CD4-positive, alpha-beta T cell treated with Interleukin-17A for 4 hours (primary cell): ENCODE results near the gene ABCB1.
A peak's percentile ranks its signal among the peaks of the same experiment; 100 is the strongest.
"Not testable (repeated sequence)": the region's sequence is repeated elsewhere in the genome, so short reads cannot be mapped to it uniquely, and the experiment has no call there.

Experiments used
- DNase-seq: peaks from one replicate; pipeline ENCODE4 v3.0.0-alpha.2; 2020; ENCODE audit warnings: mixed read lengths

ABCB1 gene

GRCh38 chr7:87574630-87575029 is 26.1 kb downstream of the ABCB1 start:
- no peak for DNase-seq

GRCh38 chr7:87572513-87572912 is 28.2 kb downstream of the ABCB1 start:
- not testable (repeated sequence) for DNase-seq

GRCh38 chr7:87570178-87570577 is 30.5 kb downstream of the ABCB1 start:
- DNase-seq: no peak

- DNase-seq: no peak
Measured at GRCh38 chr7:87567052-87567451, 33.6 kb downstream of the ABCB1 start.

- DNase-seq: no peak
Measured at GRCh38 chr7:87566311-87566900, 34.3 kb downstream of the ABCB1 start.

GRCh38 chr7:87565877-87566276 is 34.8 kb downstream of the ABCB1 start:
- DNase-seq: no peak

- peak; percentile 45 for DNase-seq
Measured at GRCh38 chr7:87564296-87564963, 36.3 kb downstream of the ABCB1 start.

- DNase-seq: no peak
Measured at GRCh38 chr7:87561702-87562101, 39.0 kb downstream of the ABCB1 start.

- no peak for DNase-seq
Measured at GRCh38 chr7:87561102-87561501, 39.6 kb downstream of the ABCB1 start.

- no peak for DNase-seq
Measured at GRCh38 chr7:87552351-87552900, 48.3 kb downstream of the ABCB1 start.

GRCh38 chr7:87548123-87548919 is 52.4 kb downstream of the ABCB1 start:
- DNase-seq: no peak

GRCh38 chr7:87545760-87546159 is 54.9 kb downstream of the ABCB1 start:
- no peak for DNase-seq

GRCh38 chr7:87543623-87544022 is 57.1 kb downstream of the ABCB1 start:
- no peak for DNase-seq

- DNase-seq: no peak
Measured at GRCh38 chr7:87541648-87542047, 59.0 kb downstream of the ABCB1 start.

GRCh38 chr7:87538052-87538451 is 62.6 kb downstream of the ABCB1 start:
- no peak for DNase-seq

- no peak for DNase-seq
Measured at GRCh38 chr7:87534072-87534471, 66.6 kb downstream of the ABCB1 start.

GRCh38 chr7:87530126-87530525 is 70.6 kb downstream of the ABCB1 start:
- no peak for DNase-seq

GRCh38 chr7:87528730-87529129 is 72.0 kb downstream of the ABCB1 start:
- no peak for DNase-seq

- DNase-seq: no peak
Measured at GRCh38 chr7:87518735-87519134, 81.9 kb downstream of the ABCB1 start.

- DNase-seq: no peak
Measured at GRCh38 chr7:87517891-87518290, 82.8 kb downstream of the ABCB1 start.

GRCh38 chr7:87517136-87517815 is 83.4 kb downstream of the ABCB1 start:
- DNase-seq: no peak

GRCh38 chr7:87513735-87514335 is 86.8 kb downstream of the ABCB1 start:
- no peak for DNase-seq

- no peak for DNase-seq
Measured at GRCh38 chr7:87512906-87513305, 87.8 kb downstream of the ABCB1 start.
